ENCODE measurements around the gene RARS2. TPM values are rescaled to one million over a fixed set of nuclear protein-coding genes. Genes with fewer than 3 reads are reported as not detected.

Gene RARS2
- total and polyA plus RNA-seq, 2 of the 8 experiments (the other 6 are each of a cell fraction or from before 2014, with no cell fraction given), result 10.2 to 40.5 TPM

GRCh38 chr6:87494761-87495422 lies 94.9 kb downstream of the RARS2 start:
- Histone ChIP-seq H3K4me2 (ENCODE audit: insufficient read depth in 1 of 2, low read depth in 2 of 2, low read length in 2 of 2) (no peak overlapping the region), H3K4ac (replicated peaks; ENCODE audit: insufficient read length, low read depth, low read length) (no peak overlapping the region), H3K18ac (ENCODE audit: extremely low read depth, low read length) (no peak overlapping the region), H3K9ac (replicated peaks in 1 of 4; ENCODE audit: extremely low read depth in 1 of 4, low read depth in 3 of 4, low read length in 3 of 4) (no peak overlapping the region), H3K4me1 (replicated peaks in 1 of 4; ENCODE audit: control insufficient read depth in 3 of 4, insufficient read depth in 4 of 4, low read length in 3 of 4) (no peaks in the 10 kb centered on the region), H2AFZ (ENCODE audit: low read length) (no peak overlapping the region), H3K14ac (ENCODE audit: insufficient read length) (no peak overlapping the region), H2BK12ac (ENCODE audit: low read depth, low read length) (no peak overlapping the region), H2AK5ac (ENCODE audit: low read depth, low read length) (no peak overlapping the region), H3K27me3 (replicated peaks in 1 of 4; ENCODE audit: control insufficient read depth in 3 of 4, extremely low read depth in 1 of 4, insufficient read depth in 3 of 4, low read length in 3 of 4) (no peaks in the 10 kb centered on the region), H4K20me1 (replicated peaks in 1 of 2; ENCODE audit: control insufficient read depth in 1 of 2, insufficient read depth in 2 of 2, low read length in 2 of 2) (no peaks in the 10 kb centered on the region), H3K23me2 (ENCODE audit: low read depth, low read length) (no peaks in the 10 kb centered on the region), H3K9me3 (ENCODE audit: insufficient read depth in 2 of 2, low read depth in 1 of 2, low read length in 1 of 2) (no peaks in the 10 kb centered on the region), H2BK120ac (replicated peaks; ENCODE audit: low read depth, low read length) (no peak overlapping the region), H3K79me2 (ENCODE audit: control insufficient read depth in 1 of 2, insufficient read depth in 2 of 2, low read length in 2 of 2) (no peaks in the 10 kb centered on the region), H2BK15ac (ENCODE audit: low read length) (no peak overlapping the region), H4K5ac (ENCODE audit: insufficient read length, low read depth, low read length) (no peak overlapping the region), H3K79me1 (ENCODE audit: low read depth, low read length) (no peaks in the 10 kb centered on the region), H3K27ac (ENCODE audit: low read depth, low read length) (no peak overlapping the region), H4K8ac (ENCODE audit: extremely low read depth, insufficient read depth, low read length) (no peak overlapping the region; the same call in 1 of the 2 replicates), H2BK5ac (ENCODE audit: low read depth, low read length) (no peak overlapping the region), H4K91ac (replicated peaks; ENCODE audit: insufficient read length, low read length) (no peak overlapping the region), H3K36me3 (ENCODE audit: control insufficient read depth in 2 of 4, insufficient read depth in 4 of 4, low read length in 3 of 4) (no peaks in the 10 kb centered on the region), H2BK20ac (ENCODE audit: low read length) (no peak overlapping the region), H3K23ac (ENCODE audit: insufficient read length) (no peak overlapping the region), H3K4me3 (ENCODE audit: extremely low read depth in 1 of 4, insufficient read depth in 2 of 4, low read depth in 3 of 4, low read length in 4 of 4) (no peak overlapping the region), H3K56ac (replicated peaks; ENCODE audit: insufficient read length, low read depth, low read length) (no peak overlapping the region)
- ChIA-PET POLR2A (ENCODE audit: partially characterized antibody) (interaction anchor here (1.0 kb wide), 1 partner anchor 8 kb away, joined by 6 read pairs; no protein-coding TSS in a partner anchor), CTCF (ENCODE audit: partially characterized antibody) (interaction anchor here (0.7 to 1.7 kb wide), 8 partner anchors 8 to 638 kb away, joined by 3 to 5 read pairs (median 3); no protein-coding TSS in a partner anchor)
- DNase-seq (ENCODE audit: low read depth in 1 of 2, low spot score in 2 of 2) (no peak), FAIRE-seq (no peak)
- 88% methylated on average over 8 of the region's 8 CpGs; no CpG with 5 or more reads in 1 of the 2 experiments for WGBS, 2 experiments (ENCODE audit: extremely low coverage in 1 of 2, insufficient coverage in 1 of 2, insufficient read length in 1 of 2, insufficient replicate concordance in 2 of 2, low coverage in 1 of 2, low lambda C conversion rate in 2 of 2, missing lambda C conversion rate in 1 of 2)
- TF ChIP-seq SUZ12 (IDR thresholded peaks at IDR 0.05; ENCODE audit: low read length) (no peak), SP2 (IDR thresholded peaks at IDR 0.05; ENCODE audit: low read length) (no peak), RNF2 (IDR thresholded peaks at IDR 0.05; ENCODE audit: borderline replicate concordance, low read depth, low read length, missing control alignments, poor library complexity, severe bottlenecking) (no peak), CREB1 (IDR thresholded peaks at IDR 0.05) (no peak), HDAC2 (IDR thresholded peaks at IDR 0.05; ENCODE audit: borderline replicate concordance in 1 of 2, low read depth in 2 of 2, low read length in 2 of 2) (no peak), HDAC6 (IDR thresholded peaks at IDR 0.05; ENCODE audit: low read depth, low read length) (no peak), RAD21 (IDR thresholded peaks at IDR 0.05 in 1 of 2, conservative IDR thresholded peaks at IDR 0.05 in 1 of 2; ENCODE audit: low read depth in 2 of 2, low read length in 2 of 2) (no peak), TEAD4 (IDR thresholded peaks at IDR 0.05; ENCODE audit: low read depth, low read length) (no peak)

Data from H1 (cell line).